22Rv1 (cell line): ENCODE results near the gene SUFU.

Experiments used
- H3K27ac ChIP-seq: fragments of 450-650 bp; 2 replicates; pipeline ENCODE4 v1.5.1; 2017
- CTCF ChIP-seq: fragments of 450-650 bp; IDR thresholded peaks from 2 replicates; pipeline ENCODE4 v1.5.1; 2017; ENCODE audit warnings: mild to moderate bottlenecking
- ZFX ChIP-seq: fragments of 450-650 bp; IDR thresholded peaks from 2 replicates; pipeline ENCODE4 v1.6.1; 2017; ENCODE audit warnings: antibody characterized with exemption, borderline replicate concordance

The SUFU gene

GRCh38 chr10:102656791-102657371 is 153.1 kb downstream of the SUFU start:
- no peak for TF ChIP-seq CTCF
- no peak for TF ChIP-seq ZFX
- H3K27ac ChIP-seq: no peak overlapping the region

GRCh38 chr10:102657451-102657850 is 153.7 kb downstream of the SUFU start:
- H3K27ac ChIP-seq: no peak overlapping the region
- TF ChIP-seq CTCF (no peak), ZFX (no peak)

GRCh38 chr10:102657984-102658724 is 154.4 kb downstream of the SUFU start:
- peak overlapping the region; percentile 30; the same call in 1 of the 2 replicates for H3K27ac ChIP-seq

GRCh38 chr10:102658802-102659201 is 155.0 kb downstream of the SUFU start:
- TF ChIP-seq CTCF (no peak), ZFX (no peak)
- H3K27ac ChIP-seq: peak overlapping the region; percentile 30; the same call in 1 of the 2 replicates

More at GRCh38 chr10:102657984-102658724, 154.4 kb downstream of the SUFU start:
- TF ChIP-seq CTCF (no peak), ZFX (no peak)

- no peak overlapping the region for H3K27ac ChIP-seq
- no peak for TF ChIP-seq CTCF
- TF ChIP-seq ZFX: no peak
These were observed 157.3 kb downstream of the SUFU start for GRCh38 chr10:102660888-102661657.

GRCh38 chr10:102661658-102662028 is 157.9 kb downstream of the SUFU start:
- no peak overlapping the region for H3K27ac ChIP-seq
- TF ChIP-seq ZFX: no peak
- TF ChIP-seq CTCF: no peak
